Sigmoid colon (tissue), 4 donors: ENCODE measurements around the gene FAM186B.

ENCODE experiments used
- POLR2A ChIP-seq, 2 donors: fragments of 450-650 bp; IDR thresholded peaks; one replicate each; pipeline ENCODE4 v1.6.1; 2016; ENCODE audit warnings: antibody characterized with exemption in 2 of 2, mild to moderate bottlenecking in 2 of 2, moderate library complexity in 2 of 2
- POLR2AphosphoS5 ChIP-seq, 4 donors: sonication (generic); formaldehyde crosslinking; IDR thresholded peaks; one replicate each; pipeline ENCODE4 v1.6.1; 2017; ENCODE audit warnings: antibody characterized with exemption in 4 of 4

DNA sequence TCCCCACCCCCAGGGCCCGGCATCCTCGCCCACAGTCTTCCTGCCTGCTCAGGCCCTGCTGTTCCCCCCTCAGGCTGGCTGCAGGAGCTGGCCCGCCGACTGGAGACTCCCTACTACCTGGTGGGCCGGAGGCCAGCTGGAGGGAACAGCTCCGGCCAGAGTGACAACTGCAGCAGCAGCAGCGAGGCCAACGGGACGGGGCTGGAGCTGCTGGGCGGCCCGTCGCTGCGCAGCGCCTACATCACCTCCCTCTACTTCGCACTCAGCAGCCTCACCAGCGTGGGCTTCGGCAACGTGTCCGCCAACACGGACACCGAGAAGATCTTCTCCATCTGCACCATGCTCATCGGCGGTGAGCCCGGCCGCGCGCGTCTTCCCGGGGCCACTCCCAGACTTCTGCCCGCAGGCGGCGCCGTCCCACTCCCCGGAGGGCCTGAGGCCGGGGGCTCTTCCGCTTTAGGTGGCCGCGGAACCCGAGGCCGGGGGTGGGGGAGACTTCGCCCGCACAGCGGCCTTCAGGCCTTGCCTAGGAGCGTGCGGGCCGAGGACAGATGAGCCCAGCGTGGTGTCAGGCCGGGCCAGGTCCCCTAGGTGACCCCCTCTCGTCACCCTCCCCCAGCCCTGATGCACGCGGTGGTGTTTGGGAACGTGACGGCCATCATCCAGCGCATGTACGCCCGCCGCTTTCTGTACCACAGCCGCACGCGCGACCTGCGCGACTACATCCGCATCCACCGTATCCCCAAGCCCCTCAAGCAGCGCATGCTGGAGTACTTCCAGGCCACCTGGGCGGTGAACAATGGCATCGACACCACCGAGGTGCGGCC, 56.4 kb downstream of the FAM186B start:
- TF ChIP-seq POLR2A (IDR thresholded peaks at IDR 0.05), result no peak
- no peak for TF ChIP-seq POLR2AphosphoS5 (IDR thresholded peaks at IDR 0.05)
